Spleen (tissue), 11 donors: Measurements from ENCODE around the gene LCN6. TPM values are rescaled to one million over a fixed set of nuclear protein-coding genes. Genes with fewer than 3 reads are reported as not detected.
A peak's percentile ranks its signal among the peaks of the same experiment; 100 is the strongest.
"Not testable (repeated sequence)": the region's sequence is repeated elsewhere in the genome, so short reads cannot be mapped to it uniquely, and the experiment has no call there.

Experiments used
- DNase-seq: peaks from one replicate; pipeline ENCODE4 v3.0.0-alpha.2; 2020
- H3K27ac ChIP-seq, 8 donors: fragments of 200-600 bp; sonication (generic) in 7 of 8; 1 replicate in 4 of 8; 2 replicates in 4 of 8; pipeline versions ENCODE4 v1.5.0 to v1.8.0; 2016 to 2021; ENCODE audit warnings: inconsistent platforms in 4 of 8, mild to moderate bottlenecking in 4 of 8, moderate library complexity in 1 of 8
- H3K27me3 ChIP-seq, 7 donors: fragments of 200-600 bp; sonication (generic) in 6 of 7; replicated peaks in 1 of 7; 1 replicate in 4 of 7; 2 replicates in 3 of 7; pipeline versions ENCODE4 v1.5.0 to v1.8.0; 2016 to 2021; ENCODE audit warnings: inconsistent platforms in 3 of 7, mild to moderate bottlenecking in 1 of 7
- H3K36me3 ChIP-seq, 6 donors: fragments of 200-600 bp; sonication (generic) in 5 of 6; 1 replicate in 4 of 6; 2 replicates in 2 of 6; pipeline versions ENCODE4 v1.5.0 to v1.8.0; 2016 to 2021; ENCODE audit warnings: inconsistent platforms in 2 of 6
- H3K4me1 ChIP-seq, 6 donors: fragments of 200-600 bp; sonication (generic) in 5 of 6; 1 replicate in 3 of 6; 2 replicates in 3 of 6; pipeline versions ENCODE4 v1.5.0 to v1.8.0; 2016 to 2021; ENCODE audit warnings: inconsistent platforms in 3 of 6
- H3K4me3 ChIP-seq, 8 donors: fragments of 200-600 bp; sonication (generic) in 7 of 8; 1 replicate in 4 of 8; 2 replicates in 4 of 8; pipeline versions ENCODE4 v1.5.0 to v1.8.0; 2016 to 2021; ENCODE audit warnings: inconsistent platforms in 4 of 8, mild to moderate bottlenecking in 4 of 8, moderate library complexity in 2 of 8
- H3K9me3 ChIP-seq, 8 donors: fragments of 200-600 bp; sonication (generic) in 7 of 8; 1 replicate in 4 of 8; 2 replicates in 4 of 8; pipeline versions ENCODE4 v1.5.0 to v1.8.0; 2016 to 2021; ENCODE audit warnings: inconsistent platforms in 4 of 8
- CTCF ChIP-seq, 11 experiments: fragments of 200-600 bp in 7 of 11; fragments of 450-650 bp in 4 of 11; sonication (generic) in 4 of 11; IDR thresholded peaks in 8 of 11; conservative IDR thresholded peaks in 3 of 11; 1 replicate in 7 of 11; 2 replicates in 4 of 11; pipeline versions ENCODE4 v1.4.0 to v1.8.0; 2016 to 2021; ENCODE audit warnings: antibody characterized with exemption in 11 of 11, inconsistent platforms in 4 of 11, mild to moderate bottlenecking in 1 of 11
- POLR2A ChIP-seq, 3 donors: fragments of 450-650 bp; IDR thresholded peaks; one replicate each; pipeline ENCODE4 v1.5.1; 2017; ENCODE audit warnings: antibody characterized with exemption in 3 of 3, mild to moderate bottlenecking in 1 of 3
- POLR2AphosphoS5 ChIP-seq, 3 donors: sonication (generic); formaldehyde crosslinking; IDR thresholded peaks; one replicate each; pipeline ENCODE4 v1.5.1; 2017; ENCODE audit warnings: antibody characterized with exemption in 3 of 3
- WGBS, 5 donors: extraction: QIAGEN DNeasy Blood & Tissue Kit in 3 of 5; methylation state at CpG; one replicate each; pipeline versions ENCODE4 v1.1.5 to v1.1.7; 2013 to 2018; 5-methylcytosine and 5-hydroxymethylcytosine counted together
- intact Hi-C: fragments of 100-400 bp; cut with DNase I; formaldehyde crosslinking; loops from one replicate; pipeline ENCODE4 v1.15.0; 2023; ENCODE audit warnings: low total_unique reads
- polyA plus RNA-seq, 3 donors: library from polyadenylated mRNA; stranded (reverse); fragments of 200-250 nt; gene quantifications; one replicate each; pipeline ENCODE4 v1.2.1, GENCODE V29; 2013
- total RNA-seq, 7 donors: library from RNA; depleted of rRNA in 3 of 7; stranded (reverse); fragments of >200 nt in 3 of 7; fragmentation: NEBNext Ultra II Directional in 4 of 7; extraction: Animal tissue kit (Norgen Biotek cat#: 25700) in 4 of 7; gene quantifications; one replicate each; pipeline versions ENCODE4 v1.1.0 to v1.2.1, GENCODE V29; 2016 to 2021
- donor health status: healthy with polysubstance abuse.
- donor health status: DM: no; HTN: no; CAD: no; lungs with moderate emphysema.
- donor health status: DM: no; HTN: no; CAD: no.
- donor health status: Bipolar disorder and iron deficiency.
- donor health status: healthy.
- donor health status: DM: no; HTN: no; CAD: no.
- donor health status: DM: yes; HTN: yes; CAD: no.

LCN6 gene
- total and polyA plus RNA-seq, 10 donors: 1.2 to 18.9 (median 4.4) TPM

GRCh38 chr9:136791516-136792276 is 43.4 kb upstream of the LCN6 start:
- Histone ChIP-seq H3K27ac (peak overlapping the region; percentile 80 to 98 (median 96)), H3K27me3 (peaks cover 0 to 9% (median 0%) of the 10 kb centered on the region in 7 donors), H3K4me3 (peak overlapping the region; percentile 37 to 83 (median 58)), H3K4me1 (peaks cover 13 to 76% (median 37%) of the 10 kb centered on the region in 6 donors), H3K9me3 (no peaks in the 10 kb centered on the region), H3K36me3 (peaks cover 0 to 26% (median 4%) of the 10 kb centered on the region in 6 donors)
- TF ChIP-seq POLR2A (IDR thresholded peaks at IDR 0.05) (no peak), CTCF (IDR thresholded peaks at IDR 0.05 in 8 of 11, conservative IDR thresholded peaks at IDR 0.05 in 3 of 11) (peak; percentile 64 to 91 (median 86))
- WGBS, 5 donors: 0 to 2% (median 1%) methylated on average over 9 to 29 of the region's 29 CpGs
- intact Hi-C loops: no loop called here
- peak; percentile 93 for DNase-seq

- intact Hi-C loops: no loop called here
- TF ChIP-seq POLR2AphosphoS5 (IDR thresholded peaks at IDR 0.05) (peak; percentile 94 to 95 (median 94)), POLR2A (IDR thresholded peaks at IDR 0.05) (peak in 1 of 3 donors; percentile 34), CTCF (IDR thresholded peaks at IDR 0.05 in 8 of 11, conservative IDR thresholded peaks at IDR 0.05 in 3 of 11) (peak in 1 of 11 experiments; percentile 18)
- WGBS, 5 donors: 0 to 2% (median 1%) methylated on average over 30 to 70 of the region's 70 CpGs
- H3K4me3 ChIP-seq: peak within 1 kb of the TSS; percentile 37 to 83 (median 58)
- H3K27ac ChIP-seq: peak within 1 kb of the TSS; percentile 80 to 98 (median 96)
- DNase-seq: peak; percentile 100
- H3K27me3 ChIP-seq: peaks cover 0 to under 1% (median 0%) of the 10 kb centered on the region in 7 donors
- H3K4me1 ChIP-seq: peaks cover 13 to 69% (median 37%) of the 10 kb centered on the region in 6 donors
- no peaks in the 10 kb centered on the region for H3K9me3 ChIP-seq
- peaks cover 0 to 26% (median 4%) of the 10 kb centered on the region in 6 donors for H3K36me3 ChIP-seq
Measured at GRCh38 chr9:136790640-136791515, 42.6 kb upstream of the LCN6 start, which contains the start of gene TMEM141. TMEM141 (plus strand) TSS chr9:136791344; CDS start chr9:136791371, 27 bp downstream.

- Histone ChIP-seq H3K36me3 (peaks cover 0 to 23% (median 4%) of the 10 kb centered on the region in 6 donors), H3K27ac (peak overlapping the region in 3 of 8 donors; percentile 8 to 97 (median 96)), H3K4me1 (peaks cover 13 to 58% (median 33%) of the 10 kb centered on the region in 6 donors), H3K9me3 (no peaks in the 10 kb centered on the region), H3K27me3 (no peaks in the 10 kb centered on the region), H3K4me3 (no peak overlapping the region)
- TF ChIP-seq CTCF (IDR thresholded peaks at IDR 0.05 in 8 of 11, conservative IDR thresholded peaks at IDR 0.05 in 3 of 11): no peak
- TF ChIP-seq POLR2A (IDR thresholded peaks at IDR 0.05): no peak
- no peak for TF ChIP-seq POLR2AphosphoS5 (IDR thresholded peaks at IDR 0.05)
- WGBS, 5 donors: 81 to 97% (median 82%) methylated on average over 3 of the region's 3 CpGs
- intact Hi-C loops: loop anchor here (5.0 to 10.0 kb wide), 2 partner anchors 248 to 275 kb away; no protein-coding TSS in a partner anchor
- DNase-seq: no peak
Measured at GRCh38 chr9:136789523-136789937, 41.2 kb upstream of the LCN6 start.

- not testable (repeated sequence) for H3K9me3 ChIP-seq, H3K4me3 ChIP-seq, DNase-seq, H3K27me3 ChIP-seq
- WGBS, 5 donors: 79 to 81% (median 80%) methylated on average over 27 of the region's 27 CpGs
- H3K27ac ChIP-seq: peak overlapping the region in 3 of 8 donors; percentile 8 to 96 (median 29)
- intact Hi-C loops: loop anchor here (5.0 to 10.0 kb wide), 2 partner anchors 248 to 276 kb away; no protein-coding TSS in a partner anchor
- peaks cover 0 to 16% (median 4%) of the 10 kb centered on the region in 6 donors for H3K36me3 ChIP-seq
- peaks cover 13 to 61% (median 33%) of the 10 kb centered on the region in 6 donors for H3K4me1 ChIP-seq
Measured at GRCh38 chr9:136788644-136789522, 40.6 kb upstream of the LCN6 start.
